HG03571 (cell line): ENCODE measurements around the gene KMT5B.
A peak's percentile ranks its signal among the peaks of the same experiment; 100 is the strongest.

Experiments used
- ATAC-seq: cut with Tn5 transposase; IDR thresholded peaks from one replicate; pipeline ENCODE4 v1.9.1; 2021; ENCODE audit not compliant: unreplicated experiment

KMT5B gene

DNA sequence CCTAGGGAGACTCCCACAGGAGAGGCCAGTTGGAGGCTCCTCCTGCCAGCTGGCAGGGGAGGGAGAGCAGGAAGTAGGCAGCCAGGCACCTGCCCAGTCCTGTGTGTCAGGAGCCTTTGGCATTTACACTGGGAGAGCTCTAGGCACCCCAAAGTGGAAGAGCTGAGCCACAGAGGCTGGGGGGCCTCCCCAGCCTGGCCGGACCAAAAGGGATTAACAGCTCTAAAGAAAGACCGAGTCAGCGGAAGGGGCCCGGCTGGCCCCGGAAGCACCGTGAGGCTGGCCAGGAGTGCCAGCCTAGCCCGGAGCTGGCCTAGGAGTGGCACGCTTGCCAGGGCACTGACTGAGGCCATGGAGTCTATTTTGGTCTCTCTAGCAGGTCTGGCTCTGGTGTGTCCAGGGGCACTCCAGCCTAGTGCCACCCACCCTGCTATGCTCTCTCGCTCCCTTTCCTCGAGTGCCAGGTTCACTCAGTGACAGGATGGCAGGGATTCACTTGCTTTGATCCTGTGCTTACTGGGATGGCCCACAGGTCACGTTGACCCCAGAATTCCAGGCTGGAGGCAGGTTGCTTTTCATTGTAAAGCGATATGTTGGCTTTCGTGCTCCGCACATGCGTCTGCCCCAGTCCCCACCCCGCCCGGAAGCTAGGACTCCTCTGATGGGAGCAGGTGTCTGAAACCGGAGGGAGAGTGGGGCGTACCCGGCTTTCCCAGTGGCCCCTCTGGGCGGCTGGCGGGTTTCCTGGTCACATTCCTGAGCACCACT, 3.3 kb upstream of the KMT5B start:
- ATAC-seq, result no peak

DNA sequence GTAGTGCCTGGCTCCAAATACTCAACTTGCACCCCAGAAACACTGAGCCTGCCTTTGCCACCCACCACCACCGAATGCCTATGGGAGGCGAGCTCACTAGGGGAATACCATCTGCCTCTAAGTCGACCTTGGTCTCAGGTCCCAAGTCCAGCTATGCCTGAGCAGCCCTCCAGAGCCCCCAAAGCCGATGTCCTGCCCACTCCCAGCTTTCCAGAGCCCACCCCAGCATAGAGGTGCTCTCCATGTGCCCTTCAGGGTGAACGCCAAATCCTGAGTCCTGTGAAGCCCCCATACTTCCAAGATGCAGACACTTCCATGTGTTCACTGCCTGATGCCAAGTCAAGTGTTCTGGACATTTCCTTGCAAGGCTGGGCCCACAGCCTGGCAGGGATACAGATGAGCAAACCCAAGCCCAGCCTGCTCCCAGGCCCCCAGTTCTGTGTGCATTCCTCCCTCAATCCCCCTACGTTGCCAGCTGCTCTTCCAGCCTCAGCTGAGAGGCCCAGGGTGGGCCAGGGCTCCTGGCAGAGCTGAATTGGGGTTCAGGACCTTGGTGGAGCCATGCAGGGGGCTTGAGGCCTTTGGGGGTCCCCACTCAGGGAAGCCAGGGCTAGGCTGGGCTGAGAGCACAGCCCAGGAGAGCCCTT, 2.6 kb upstream of the KMT5B start:
- no peak for ATAC-seq

DNA sequence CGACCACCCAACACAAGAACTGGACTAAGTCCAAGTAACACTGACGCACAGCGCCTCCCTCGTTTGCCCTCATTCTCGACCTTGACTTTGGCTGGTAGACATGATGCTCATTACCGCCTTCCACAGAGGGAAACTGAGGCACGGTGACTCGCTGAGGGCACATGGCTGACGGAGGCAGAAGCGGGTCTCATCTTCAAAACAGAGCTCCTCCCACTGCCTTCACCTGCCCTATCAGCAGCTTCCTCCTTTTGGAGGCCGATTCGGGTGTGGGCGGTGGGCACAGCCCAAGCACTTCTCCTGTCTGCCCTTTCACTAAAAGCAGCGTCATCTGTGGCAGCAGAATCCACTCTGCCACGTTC, 2.0 kb upstream of the KMT5B start:
- ATAC-seq, result no peak

GRCh38 chr11:68214173-68215086, 1.3 kb upstream of the KMT5B start:
- ATAC-seq, result no peak

- ATAC-seq, result peak; percentile 46
Measured at GRCh38 chr11:68213555-68214172, 568 bp upstream of the KMT5B start.

DNA sequence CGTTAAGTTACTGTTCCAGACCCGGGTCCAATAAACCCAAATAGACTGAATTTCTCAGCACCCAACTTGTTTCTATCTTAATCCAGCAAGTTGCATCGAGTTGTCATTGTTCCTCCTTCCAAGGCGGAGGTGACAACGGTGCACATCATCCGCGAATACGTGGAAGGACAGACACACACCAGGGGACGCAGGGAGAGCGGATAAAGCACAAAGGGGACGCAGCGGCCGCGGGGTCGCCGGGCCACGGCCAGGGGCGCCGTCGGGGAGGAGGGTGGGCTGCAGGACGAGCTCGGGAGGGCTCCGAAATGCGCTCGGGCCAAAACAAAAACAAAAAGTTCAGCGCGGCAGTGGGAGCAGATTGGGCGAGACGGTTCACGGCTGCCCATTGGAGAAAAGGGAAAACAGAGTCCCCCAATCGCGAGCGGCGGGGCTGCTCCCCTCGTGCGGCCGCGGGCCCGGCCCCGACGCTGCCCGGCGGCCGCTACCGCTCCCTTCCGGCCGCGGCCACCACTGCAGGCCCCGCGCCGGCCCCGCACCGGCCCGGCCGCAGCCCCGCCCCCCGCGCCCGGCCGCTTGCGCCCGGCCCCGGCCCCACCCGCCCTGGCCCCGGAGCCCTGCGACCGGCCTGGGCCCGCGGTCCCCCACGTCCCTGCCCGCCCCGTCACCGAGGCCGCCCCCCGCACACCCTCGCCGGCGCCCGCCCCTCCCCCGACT, 518 bp downstream of the KMT5B start:
- no peak for ATAC-seq

DNA sequence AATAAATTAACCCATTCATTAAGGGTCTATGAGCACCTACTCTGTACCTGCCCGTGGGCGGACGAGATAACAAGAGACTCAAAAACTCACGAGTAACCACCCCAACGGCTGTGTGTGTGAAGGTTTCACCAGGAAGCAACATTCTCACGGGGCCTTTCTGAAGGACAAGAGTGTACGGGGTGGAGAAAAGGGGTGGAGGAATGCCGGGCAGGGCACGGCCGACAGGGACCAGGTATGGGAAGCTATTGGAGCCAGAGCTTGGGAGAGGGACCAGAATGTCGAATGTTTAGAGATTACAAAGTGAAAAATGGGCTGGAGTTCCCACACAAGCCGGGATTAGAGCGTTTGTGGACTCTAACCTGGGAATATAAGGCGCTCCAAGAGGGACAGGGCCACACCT, 1.6 kb downstream of the KMT5B start:
- no peak for ATAC-seq

DNA sequence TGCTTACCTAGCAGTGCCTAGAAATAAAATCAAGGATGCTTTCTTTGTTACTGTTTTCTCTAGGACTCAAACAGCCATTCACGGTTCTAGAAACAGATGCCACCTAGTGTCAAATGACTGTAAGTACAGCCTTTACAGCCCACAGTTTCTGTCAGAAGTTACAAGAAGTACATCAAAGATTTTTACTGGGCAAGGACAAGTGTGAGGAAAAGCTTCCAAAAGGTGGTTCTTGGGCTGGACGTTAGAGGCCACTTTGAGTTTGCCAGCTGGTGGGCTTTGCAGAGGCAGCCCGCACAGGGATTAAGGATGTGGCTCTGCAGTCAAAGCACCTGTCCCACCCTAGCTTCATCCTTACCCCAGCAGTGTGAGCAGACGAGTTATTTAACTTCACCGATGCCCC, 6.9 kb downstream of the KMT5B start:
- ATAC-seq, result no peak

- ATAC-seq, result no peak
Measured at GRCh38 chr11:68204402-68204801, 8.7 kb downstream of the KMT5B start.

DNA sequence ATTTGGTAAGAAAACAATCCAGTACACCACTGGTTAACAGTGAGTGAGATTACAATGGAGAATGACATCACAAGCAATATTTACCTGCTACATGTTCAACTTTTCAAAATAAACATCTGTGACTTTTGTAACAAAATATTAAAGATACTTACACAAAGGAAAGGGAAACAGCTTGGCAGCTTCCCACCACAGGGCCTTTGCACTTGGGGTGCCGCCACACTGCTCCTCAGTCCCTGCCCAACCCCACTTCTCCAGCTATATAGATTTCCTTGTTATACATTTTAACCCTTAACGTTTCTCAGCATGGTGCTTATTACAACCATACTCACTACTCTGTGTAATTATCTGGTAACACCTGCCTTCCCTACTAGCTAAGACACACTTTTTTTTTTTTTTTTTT, 10.9 kb downstream of the KMT5B start:
- no peak for ATAC-seq

DNA sequence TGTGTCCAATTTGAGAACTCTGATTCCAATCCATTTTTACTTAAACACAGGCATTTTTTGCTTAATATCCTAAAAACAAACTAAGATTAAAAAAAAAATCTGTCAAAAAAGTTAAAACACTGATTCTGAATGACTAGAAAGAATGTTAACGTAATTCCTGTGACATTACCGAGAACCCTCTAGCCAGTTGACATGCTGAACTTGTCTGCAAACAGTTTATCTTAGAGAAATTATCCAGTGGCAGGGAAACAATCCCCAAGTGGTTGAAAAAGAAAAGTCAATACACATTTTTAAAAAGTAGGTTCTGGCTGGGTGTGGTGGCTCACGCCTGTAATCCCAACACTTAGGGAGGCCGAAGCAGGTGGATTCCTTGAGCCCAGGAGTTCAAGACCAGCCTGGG, 11.6 kb downstream of the KMT5B start:
- ATAC-seq, result no peak

DNA sequence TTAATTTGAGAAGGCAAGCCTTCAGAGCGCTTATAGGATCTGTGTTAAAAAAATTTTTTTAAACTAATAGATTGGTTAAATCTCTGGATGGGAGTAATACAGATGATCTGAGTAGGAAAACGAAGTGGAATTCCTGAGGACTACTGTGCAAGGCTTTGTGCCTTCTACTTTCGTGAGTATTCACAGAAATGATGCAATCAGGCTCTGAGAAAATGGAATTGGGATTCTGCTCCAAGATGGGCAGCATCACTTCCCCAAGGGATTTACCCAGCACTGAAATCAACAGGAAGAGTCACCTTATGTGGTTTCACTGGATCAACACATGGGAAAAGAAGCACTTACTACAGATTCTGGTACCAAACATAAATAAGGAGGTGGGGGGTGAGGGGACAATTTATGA, 12.5 kb downstream of the KMT5B start:
- no peak for ATAC-seq

DNA sequence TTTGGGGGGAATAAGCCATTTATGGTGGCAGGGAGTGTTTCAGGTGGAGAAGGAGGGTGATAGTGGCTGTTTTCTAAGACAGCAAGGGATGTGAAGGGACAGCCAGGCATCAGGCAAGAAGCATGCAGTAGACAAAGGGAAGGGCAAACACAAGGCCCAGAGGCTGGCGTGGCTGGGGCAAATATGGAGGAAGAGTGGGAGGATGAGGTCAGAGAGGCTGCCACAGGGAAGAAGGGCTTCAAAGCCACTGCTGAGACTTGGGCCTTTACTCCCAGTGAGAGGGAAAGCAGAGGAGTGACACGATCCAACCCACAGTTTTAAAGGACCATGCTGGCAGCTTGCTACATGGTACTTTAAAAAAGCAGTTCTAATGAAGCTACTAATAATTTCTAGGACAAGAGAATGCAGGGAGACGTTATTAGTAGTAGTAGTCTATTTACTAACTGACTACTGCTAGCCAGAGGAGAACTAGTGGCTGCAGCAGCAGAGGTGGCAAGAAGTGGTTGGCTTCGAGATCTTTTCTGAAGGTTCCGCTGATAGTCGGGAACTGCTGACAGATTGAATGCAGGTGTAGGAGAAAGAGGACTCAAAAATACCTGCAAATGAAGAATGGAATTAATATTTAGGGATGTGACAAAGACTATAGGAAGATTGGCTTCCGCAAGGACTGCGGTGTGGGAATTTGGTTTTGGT, 13.7 kb downstream of the KMT5B start:
- no peak for ATAC-seq

DNA sequence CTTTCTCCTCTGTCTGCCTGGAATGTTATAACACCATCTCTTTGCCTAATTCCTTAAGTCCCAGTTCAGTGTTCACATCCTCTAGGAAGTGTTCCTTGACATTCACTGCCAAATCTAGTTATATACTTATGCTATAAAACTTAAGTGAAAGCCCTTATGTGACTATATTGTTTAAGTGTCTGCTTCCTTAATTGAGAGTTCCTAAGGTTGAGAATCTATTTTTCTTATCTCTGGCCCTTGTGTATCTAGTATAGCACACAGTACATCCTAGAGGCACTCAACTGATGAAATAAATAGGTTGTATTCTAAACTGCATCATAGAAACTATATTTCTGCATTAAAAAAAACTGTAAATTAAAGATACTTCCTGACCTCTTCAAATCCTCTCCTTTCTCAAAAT, 16.9 kb downstream of the KMT5B start:
- no peak for ATAC-seq

DNA sequence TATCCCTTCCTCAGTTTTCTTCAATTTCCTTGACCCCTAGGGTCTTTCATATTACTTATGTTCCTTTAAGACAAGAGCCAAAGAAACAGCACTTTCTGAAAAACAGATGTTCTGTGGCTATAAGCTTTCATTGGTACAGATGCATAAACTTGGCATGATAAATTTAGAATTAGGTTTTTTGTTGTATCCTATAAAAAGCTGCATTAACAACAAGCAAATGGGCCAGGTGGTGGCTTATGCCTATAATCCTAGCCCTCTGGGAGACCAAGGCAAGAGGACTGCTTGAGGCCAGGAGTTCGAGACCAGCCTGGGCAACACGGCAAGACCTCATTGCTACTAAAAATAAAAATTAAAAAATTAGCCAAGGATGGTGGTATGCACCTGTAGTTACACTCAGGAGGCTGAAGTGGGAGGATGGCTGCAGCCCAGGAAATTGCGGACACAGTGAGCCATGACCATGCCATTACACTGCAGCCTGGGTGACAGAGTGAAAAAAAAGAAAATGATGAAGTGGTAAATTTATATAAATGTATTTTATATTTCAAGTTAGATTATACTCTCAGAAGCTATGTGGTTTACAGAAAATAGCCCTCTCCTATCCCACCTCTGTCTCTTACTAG, 18.3 kb downstream of the KMT5B start:
- ATAC-seq, result no peak

DNA sequence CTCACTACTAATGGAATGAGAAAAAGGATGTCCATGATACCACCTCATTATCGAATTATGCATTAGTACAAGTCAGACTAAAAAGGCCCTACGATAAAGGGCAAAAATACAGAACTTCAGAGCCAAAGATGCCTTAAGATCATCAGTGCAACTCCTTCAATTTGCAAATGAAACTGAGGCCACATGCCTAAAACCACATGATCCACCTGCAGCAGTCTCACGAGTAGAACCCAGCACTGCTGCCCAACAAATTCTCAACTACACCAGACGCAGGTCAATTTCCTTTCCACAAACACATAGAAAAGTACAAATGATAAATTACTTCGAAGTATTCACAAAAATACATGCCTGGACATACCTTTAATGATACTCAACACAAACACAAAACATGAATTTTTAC, 20.1 kb downstream of the KMT5B start:
- no peak for ATAC-seq

DNA sequence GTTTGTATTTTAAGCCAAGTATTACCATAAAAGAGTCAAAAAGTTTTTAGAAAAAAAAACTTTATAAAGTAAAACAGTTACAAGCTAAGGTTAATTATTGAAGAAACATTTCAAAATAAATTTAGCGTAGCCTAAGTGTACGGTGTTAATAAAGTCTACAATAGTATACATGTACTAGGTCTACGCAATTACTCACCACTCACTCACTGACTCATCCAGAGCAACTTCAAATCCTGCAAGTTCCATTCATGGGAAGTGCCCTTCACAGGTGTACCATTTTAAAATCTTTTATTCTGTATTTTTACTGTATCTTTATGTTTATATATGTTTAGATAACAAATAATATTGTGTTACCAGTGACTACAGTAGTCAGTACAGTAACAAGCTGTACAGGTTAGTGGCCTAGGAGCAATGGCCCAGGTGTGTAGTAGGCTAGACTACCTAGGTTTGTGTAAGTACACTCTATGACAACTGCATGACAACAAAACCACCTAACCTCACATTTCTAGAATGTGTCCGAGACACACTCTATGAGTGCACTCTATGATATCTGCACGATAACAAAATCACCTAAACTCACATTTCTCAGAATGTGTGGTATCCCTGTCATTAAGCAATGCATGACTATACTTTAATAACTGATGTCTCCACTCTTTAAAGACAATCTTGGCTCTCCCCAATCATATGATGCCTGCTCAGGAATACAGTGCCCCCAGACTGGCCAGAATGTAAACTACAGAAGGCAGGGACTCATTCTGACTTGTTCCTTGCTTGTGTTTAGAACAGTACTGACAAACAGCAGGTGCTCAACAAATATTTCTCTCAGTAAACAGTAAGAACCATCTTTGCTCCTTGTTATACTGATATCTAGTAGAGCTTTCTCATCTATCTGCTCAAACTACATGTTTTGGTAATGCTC, 21.2 kb downstream of the KMT5B start:
- no peak for ATAC-seq

DNA sequence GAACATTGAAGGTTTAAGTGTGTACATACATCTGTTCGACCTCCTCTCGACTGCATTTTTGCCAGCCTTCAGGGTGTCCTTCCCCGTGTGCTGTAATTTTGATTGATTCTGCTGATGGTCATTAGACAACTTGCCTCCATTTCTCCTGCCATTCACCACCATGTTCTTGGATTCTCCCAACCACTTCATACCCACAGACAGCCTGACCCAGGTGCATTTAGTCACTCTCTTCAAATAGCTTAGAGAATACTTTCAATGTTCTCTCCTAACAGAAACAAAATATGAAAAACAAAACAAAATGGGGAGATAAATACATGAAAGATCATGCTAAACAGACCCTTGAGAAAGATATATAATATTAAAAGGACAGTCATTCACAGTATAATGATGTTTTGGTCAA, 23.2 kb downstream of the KMT5B start:
- no peak for ATAC-seq

DNA sequence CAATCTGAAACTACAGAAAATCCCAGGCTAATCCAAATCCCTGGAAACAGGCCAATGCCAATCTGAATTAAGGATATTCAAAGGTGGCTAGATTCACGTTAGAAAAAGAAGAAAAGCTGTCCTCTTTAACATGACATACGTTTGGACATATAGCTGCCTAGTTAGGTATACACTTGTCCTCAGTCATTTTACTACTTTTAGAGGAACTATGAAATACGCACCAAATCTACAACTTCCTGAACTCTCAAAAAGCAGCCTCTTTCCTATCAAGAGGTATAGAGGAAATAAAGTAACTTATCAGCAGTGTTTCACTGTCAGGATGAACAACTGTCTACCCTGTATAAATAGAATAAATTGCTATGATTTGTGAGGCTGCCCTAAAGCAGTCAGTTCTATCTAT, 24.0 kb downstream of the KMT5B start:
- no peak for ATAC-seq
